ENCODE data around the gene APBB2. TPM values are rescaled to one million over a fixed set of nuclear protein-coding genes. Genes with fewer than 3 reads are reported as not detected.

Gene APBB2
- total and polyA plus RNA-seq, 3 donors from 2014 or later = 19.7 to 77.9 (median 59.8) TPM

GRCh38 chr4:41141900-41142299 lies 72.4 kb downstream of the APBB2 start:
- intact Hi-C loops (cut with DNase I; ENCODE audit: low total_unique reads) = no loop called here

GRCh38 chr4:41140410-41140809 lies 73.9 kb downstream of the APBB2 start:
- H3K4me1 ChIP-seq = peaks cover 13% of the 10 kb centered on the region
- H3K4me3 ChIP-seq = no peak overlapping the region
- WGBS, 2 donors = 93 to 95% methylated on average over 6 of the region's 6 CpGs
- no peaks in the 10 kb centered on the region for H3K27me3 ChIP-seq
- intact Hi-C loops (cut with DNase I; ENCODE audit: low total_unique reads) = no loop called here
- no peak for TF ChIP-seq POLR2A (IDR thresholded peaks at IDR 0.05)
- TF ChIP-seq CTCF (IDR thresholded peaks at IDR 0.05) = no peak
- DNase-seq = no peak
- no peaks in the 10 kb centered on the region for H3K9me3 ChIP-seq
- H3K36me3 ChIP-seq (ENCODE audit: low read depth, missing control alignments) = no peaks in the 10 kb centered on the region
- no peak overlapping the region for H3K27ac ChIP-seq

More at GRCh38 chr4:41141900-41142299, 72.4 kb downstream of the APBB2 start:
- no peaks in the 10 kb centered on the region for H3K27me3 ChIP-seq
- H3K4me3 ChIP-seq = no peak overlapping the region
- no peak for DNase-seq
- WGBS, 2 donors = 62 to 81% methylated on average over 1 of the region's 1 CpG
- no peaks in the 10 kb centered on the region for H3K9me3 ChIP-seq
- peak overlapping the region in 1 of 2 donors; percentile 80 for H3K27ac ChIP-seq
- peaks cover 19% of the 10 kb centered on the region for H3K4me1 ChIP-seq
- H3K36me3 ChIP-seq (ENCODE audit: low read depth, missing control alignments) = no peaks in the 10 kb centered on the region
- no peak for TF ChIP-seq CTCF (IDR thresholded peaks at IDR 0.05)
- TF ChIP-seq POLR2A (IDR thresholded peaks at IDR 0.05) = no peak

GRCh38 chr4:41137879-41138278 lies 76.5 kb downstream of the APBB2 start:
- H3K4me3 ChIP-seq = no peak overlapping the region
- WGBS, 2 donors = 82 to 88% methylated on average over 7 of the region's 7 CpGs
- no peaks in the 10 kb centered on the region for H3K9me3 ChIP-seq
- peaks cover 10% of the 10 kb centered on the region for H3K4me1 ChIP-seq
- no peaks in the 10 kb centered on the region for H3K36me3 ChIP-seq (ENCODE audit: low read depth, missing control alignments)
- H3K27ac ChIP-seq = no peak overlapping the region
- DNase-seq = no peak
- TF ChIP-seq CTCF (IDR thresholded peaks at IDR 0.05) = no peak
- H3K27me3 ChIP-seq = no peaks in the 10 kb centered on the region
- intact Hi-C loops (cut with DNase I; ENCODE audit: low total_unique reads) = no loop called here

GRCh38 chr4:41136456-41136855 lies 77.9 kb downstream of the APBB2 start:
- Histone ChIP-seq H3K4me3 (no peak overlapping the region), H3K9me3 (no peaks in the 10 kb centered on the region), H3K4me1 (peaks cover 5% of the 10 kb centered on the region), H3K36me3 (ENCODE audit: low read depth, missing control alignments) (no peaks in the 10 kb centered on the region), H3K27ac (no peak overlapping the region), H3K27me3 (no peaks in the 10 kb centered on the region)
- intact Hi-C loops (cut with DNase I; ENCODE audit: low total_unique reads) = no loop called here
- no peak for TF ChIP-seq CTCF (IDR thresholded peaks at IDR 0.05)
- no peak for TF ChIP-seq POLR2A (IDR thresholded peaks at IDR 0.05)
- DNase-seq = no peak
- WGBS, 2 donors = 69 to 71% methylated on average over 3 of the region's 3 CpGs

GRCh38 chr4:41135801-41136200 lies 78.5 kb downstream of the APBB2 start:
- no peak for DNase-seq
- H3K27ac ChIP-seq = no peak overlapping the region
- intact Hi-C loops (cut with DNase I; ENCODE audit: low total_unique reads) = no loop called here

More at GRCh38 chr4:41135801-41136200, 78.5 kb downstream of the APBB2 start:
- TF ChIP-seq CTCF (IDR thresholded peaks at IDR 0.05) (no peak), POLR2A (IDR thresholded peaks at IDR 0.05) (no peak)
- Histone ChIP-seq H3K36me3 (ENCODE audit: low read depth, missing control alignments) (no peaks in the 10 kb centered on the region), H3K9me3 (no peaks in the 10 kb centered on the region), H3K4me1 (peaks cover 5% of the 10 kb centered on the region), H3K4me3 (no peak overlapping the region), H3K27me3 (no peaks in the 10 kb centered on the region)
- WGBS, 2 donors = 46 to 58% methylated on average over 2 of the region's 2 CpGs
